Natural killer cell treated with Interleukin-12 subunit alpha and Interleukin-12 subunit beta and Interleukin-15 and Interleukin-18, amount 100 ng/mL, for 72 hours (primary cell): ENCODE measurements around the gene ADGRL3. TPM values are rescaled to one million over a fixed set of nuclear protein-coding genes. Genes with fewer than 3 reads are reported as not detected.

Source experiments
- ATAC-seq, 2 donors: fragments of 150-1000 bp; cut with Tn5 transposase in 1 of 2; sonication (Bioruptor Pico), chemical (Tn5 transposase) in 1 of 2; 2 replicates each; pipeline ENCODE4 v1.10.0; 2021
- DNase-seq: peaks from one replicate; pipeline ENCODE4 v3.0.0; 2022; ENCODE audit warnings: low spot score
- H3K27ac Mint-ChIP-seq, 2 donors: 1 replicate in 1 of 2; 2 replicates in 1 of 2; pipeline ENCODE4 v1.8.0; 2022; ENCODE audit warnings: mixed read lengths in 2 of 2, mild to moderate bottlenecking in 1 of 2, moderate library complexity in 1 of 2
- H3K27me3 Mint-ChIP-seq, 2 donors: 1 replicate in 1 of 2; 2 replicates in 1 of 2; pipeline ENCODE4 v1.8.0; 2022; ENCODE audit warnings: mixed read lengths in 2 of 2
- H3K36me3 Mint-ChIP-seq: one replicate; pipeline ENCODE4 v1.8.0; 2022; ENCODE audit warnings: mixed read lengths
- H3K4me1 Mint-ChIP-seq, 2 donors: 1 replicate in 1 of 2; 2 replicates in 1 of 2; pipeline ENCODE4 v1.8.0; 2022; ENCODE audit warnings: low read depth in 2 of 2, mixed read lengths in 2 of 2, mild to moderate bottlenecking in 1 of 2
- H3K4me3 Mint-ChIP-seq: one replicate; pipeline ENCODE4 v1.8.0; 2022; ENCODE audit warnings: mixed read lengths
- H3K9me3 Mint-ChIP-seq: 2 replicates; pipeline ENCODE4 v1.8.0; 2022; ENCODE audit warnings: mixed read lengths
- total RNA-seq, 2 donors: library from RNA; stranded (reverse); gene quantifications; one replicate each; pipeline ENCODE4 v1.2.3, GENCODE V29; 2022

The ADGRL3 gene
- total RNA-seq, 2 donors from 2014 or later: not detected

- no peaks in the 10 kb centered on the region for H3K36me3 Mint-ChIP-seq
- H3K4me3 Mint-ChIP-seq: no peak overlapping the region
- no peak overlapping the region for H3K27ac Mint-ChIP-seq
- no peak for DNase-seq
- H3K27me3 Mint-ChIP-seq: no peaks in the 10 kb centered on the region
- no peak for ATAC-seq
- H3K4me1 Mint-ChIP-seq: no peaks in the 10 kb centered on the region
- peaks cover 8% of the 10 kb centered on the region for H3K9me3 Mint-ChIP-seq
These were observed 332.3 kb downstream of the ADGRL3 start for GRCh38 chr4:61532336-61533000.

GRCh38 chr4:61533140-61533539, 333.0 kb downstream of the ADGRL3 start:
- DNase-seq (no peak), ATAC-seq (no peak)
- H3K27ac Mint-ChIP-seq: no peak overlapping the region
- no peaks in the 10 kb centered on the region for H3K4me1 Mint-ChIP-seq
- H3K27me3 Mint-ChIP-seq: no peaks in the 10 kb centered on the region
- peaks cover 14% of the 10 kb centered on the region for H3K9me3 Mint-ChIP-seq
- H3K36me3 Mint-ChIP-seq: no peaks in the 10 kb centered on the region
- H3K4me3 Mint-ChIP-seq: no peak overlapping the region

DNA sequence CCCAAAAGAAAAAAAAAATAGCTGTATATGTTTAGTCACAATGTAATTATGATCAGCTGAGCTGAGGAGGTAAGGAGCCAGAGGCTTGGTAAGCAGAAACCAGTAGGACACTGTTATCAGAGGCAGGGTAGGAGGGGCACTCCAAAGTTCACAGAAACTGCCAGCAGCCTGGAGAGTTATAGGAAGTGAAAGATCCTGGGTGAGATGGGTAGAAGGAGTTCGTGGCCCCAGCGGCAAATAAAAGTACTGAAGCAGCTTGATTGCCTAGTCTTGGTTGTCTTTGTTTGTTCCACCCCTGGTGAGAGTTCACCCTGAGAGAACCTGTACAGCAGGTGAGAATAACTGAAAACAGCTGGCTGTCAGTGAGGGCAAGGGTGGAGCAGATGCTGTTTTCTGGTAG, 340.8 kb downstream of the ADGRL3 start:
- no peak overlapping the region for H3K4me3 Mint-ChIP-seq
- peaks cover 26% of the 10 kb centered on the region for H3K9me3 Mint-ChIP-seq
- DNase-seq (no peak), ATAC-seq (no peak)
- H3K36me3 Mint-ChIP-seq: no peaks in the 10 kb centered on the region
- no peak overlapping the region for H3K27ac Mint-ChIP-seq
- no peaks in the 10 kb centered on the region for H3K27me3 Mint-ChIP-seq
- H3K4me1 Mint-ChIP-seq: no peaks in the 10 kb centered on the region

- H3K9me3 Mint-ChIP-seq: peaks cover 25% of the 10 kb centered on the region
- no peaks in the 10 kb centered on the region for H3K4me1 Mint-ChIP-seq
- no peak overlapping the region for H3K4me3 Mint-ChIP-seq
- H3K36me3 Mint-ChIP-seq: no peaks in the 10 kb centered on the region
- DNase-seq (no peak), ATAC-seq (no peak)
- no peak overlapping the region for H3K27ac Mint-ChIP-seq
- no peaks in the 10 kb centered on the region for H3K27me3 Mint-ChIP-seq
These were observed 341.3 kb downstream of the ADGRL3 start for GRCh38 chr4:61541459-61541858.

- Mint-ChIP-seq H3K36me3 (peaks cover 5% of the 10 kb centered on the region), H3K4me3 (no peak overlapping the region), H3K27me3 (no peaks in the 10 kb centered on the region), H3K9me3 (peaks cover 20% of the 10 kb centered on the region), H3K27ac (no peak overlapping the region), H3K4me1 (no peaks in the 10 kb centered on the region)
- no peak for ATAC-seq
- DNase-seq: no peak
These were observed 343.9 kb downstream of the ADGRL3 start for GRCh38 chr4:61543976-61544375.

- H3K27me3 Mint-ChIP-seq: no peaks in the 10 kb centered on the region
- no peak overlapping the region for H3K27ac Mint-ChIP-seq
- no peaks in the 10 kb centered on the region for H3K4me1 Mint-ChIP-seq
- peaks cover 5% of the 10 kb centered on the region for H3K36me3 Mint-ChIP-seq
- H3K9me3 Mint-ChIP-seq: peaks cover 15% of the 10 kb centered on the region
- no peak overlapping the region for H3K4me3 Mint-ChIP-seq
- DNase-seq (no peak), ATAC-seq (no peak)
These were observed 345.9 kb downstream of the ADGRL3 start for GRCh38 chr4:61545902-61546480.

DNA sequence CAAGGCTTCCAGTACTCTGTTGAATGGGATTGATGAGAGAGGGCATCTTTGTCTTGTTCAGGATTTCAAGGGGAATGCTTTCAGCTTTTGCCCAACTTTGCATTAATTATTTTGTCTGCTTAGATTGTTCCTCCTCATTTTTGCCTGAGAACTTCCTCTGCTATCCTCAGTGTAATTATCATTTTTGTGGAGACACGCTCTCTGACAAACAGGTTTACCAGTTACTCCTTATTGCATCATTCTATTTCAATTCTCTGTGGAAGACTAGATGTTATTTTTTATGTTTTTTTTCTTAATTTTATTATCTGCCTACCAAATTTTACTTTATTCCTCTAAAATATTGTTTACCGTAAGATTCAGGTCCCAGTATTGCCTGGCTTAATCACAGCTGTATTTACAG, 349.2 kb downstream of the ADGRL3 start:
- DNase-seq: no peak
- no peaks in the 10 kb centered on the region for H3K4me1 Mint-ChIP-seq

DNA sequence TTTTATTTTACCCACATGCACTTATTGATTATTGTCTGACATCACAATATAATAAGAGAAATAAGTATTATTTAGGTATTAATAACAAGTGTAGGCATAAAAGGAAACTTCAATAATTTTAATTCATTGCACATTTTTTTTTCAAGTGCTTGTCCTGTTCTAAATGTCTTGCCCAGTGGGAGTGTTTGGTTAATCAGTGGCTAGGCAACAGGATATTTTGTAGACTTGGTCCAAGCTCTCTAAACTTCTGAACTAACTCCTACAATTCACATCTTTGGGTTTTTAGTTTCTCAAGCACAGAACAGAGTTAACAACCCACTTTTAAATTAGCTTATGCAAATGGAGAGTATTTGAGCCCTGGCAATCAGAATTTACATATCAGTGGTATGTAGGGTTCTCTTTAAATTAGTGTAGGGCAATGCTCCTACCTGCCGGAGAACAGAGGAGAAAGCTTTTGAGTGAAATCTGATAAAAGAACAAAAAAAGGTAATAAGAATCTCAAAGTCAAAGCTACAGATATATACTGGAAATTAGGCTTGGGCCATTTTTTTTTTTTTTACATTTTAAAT, 353.5 kb downstream of the ADGRL3 start:
- Mint-ChIP-seq H3K36me3 (peaks cover 8% of the 10 kb centered on the region), H3K4me3 (no peak overlapping the region), H3K27ac (no peak overlapping the region), H3K4me1 (no peaks in the 10 kb centered on the region), H3K9me3 (peaks cover 10% of the 10 kb centered on the region), H3K27me3 (no peaks in the 10 kb centered on the region)
- ATAC-seq (no peak), DNase-seq (no peak)

More for the DNA sequence above, 349.2 kb downstream of the ADGRL3 start:
- no peak for ATAC-seq
- H3K27me3 Mint-ChIP-seq: no peaks in the 10 kb centered on the region
- peaks cover 5% of the 10 kb centered on the region for H3K36me3 Mint-ChIP-seq
- peaks cover 15% of the 10 kb centered on the region for H3K9me3 Mint-ChIP-seq
- H3K4me3 Mint-ChIP-seq: no peak overlapping the region
- H3K27ac Mint-ChIP-seq: no peak overlapping the region

DNA sequence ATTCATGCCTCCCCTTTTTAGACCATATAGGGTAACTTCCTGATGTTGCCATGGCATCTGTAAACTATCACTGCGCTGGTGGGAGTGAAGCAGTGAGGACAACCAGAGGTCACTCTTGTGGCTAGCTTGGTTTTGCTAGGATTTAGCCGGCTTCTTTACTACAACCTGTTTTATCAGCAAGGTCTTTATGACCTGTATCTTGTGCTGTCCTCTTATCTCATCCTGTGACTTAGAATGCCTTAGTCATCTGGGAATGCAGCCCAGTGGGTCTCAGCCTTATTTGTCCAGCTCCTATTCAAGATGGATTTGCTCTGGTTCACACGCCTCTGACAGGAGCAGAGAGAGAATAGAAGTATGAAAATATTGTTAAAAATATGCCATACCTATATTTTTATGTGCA, 355.7 kb downstream of the ADGRL3 start:
- Mint-ChIP-seq H3K36me3 (peaks cover 6% of the 10 kb centered on the region), H3K27ac (no peak overlapping the region), H3K4me1 (no peaks in the 10 kb centered on the region), H3K9me3 (peaks cover 13% of the 10 kb centered on the region), H3K4me3 (no peak overlapping the region), H3K27me3 (no peaks in the 10 kb centered on the region)
- ATAC-seq: no peak
- no peak for DNase-seq

GRCh38 chr4:61556277-61556676, 356.2 kb downstream of the ADGRL3 start:
- H3K27ac Mint-ChIP-seq: no peak overlapping the region
- H3K4me3 Mint-ChIP-seq: no peak overlapping the region
- peaks cover 6% of the 10 kb centered on the region for H3K36me3 Mint-ChIP-seq
- H3K9me3 Mint-ChIP-seq: peaks cover 13% of the 10 kb centered on the region
- H3K4me1 Mint-ChIP-seq: no peaks in the 10 kb centered on the region
- no peak for ATAC-seq
- DNase-seq: no peak
- H3K27me3 Mint-ChIP-seq: no peaks in the 10 kb centered on the region

DNA sequence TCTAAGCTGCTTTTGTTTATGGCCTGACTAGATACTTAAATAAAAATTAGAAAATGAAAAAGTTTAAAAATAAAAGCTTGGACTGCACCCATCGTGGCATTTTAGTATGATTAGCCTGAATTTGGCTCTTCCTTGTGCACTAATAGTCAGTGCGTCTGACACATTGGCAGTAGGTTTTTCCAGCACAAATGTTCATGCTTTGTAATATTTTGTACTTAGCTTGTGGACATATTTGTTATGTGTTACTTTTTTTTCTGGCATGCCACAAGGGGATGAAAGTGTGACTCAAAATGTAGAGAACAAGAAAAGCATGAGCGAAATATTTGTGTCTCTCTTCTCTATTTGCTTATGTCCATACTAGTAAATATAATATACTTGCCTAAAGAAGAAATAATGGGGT, 359.3 kb downstream of the ADGRL3 start:
- ATAC-seq (no peak), DNase-seq (no peak)
- H3K4me1 Mint-ChIP-seq: no peaks in the 10 kb centered on the region
- H3K9me3 Mint-ChIP-seq: peaks cover 16% of the 10 kb centered on the region
- no peak overlapping the region for H3K4me3 Mint-ChIP-seq
- H3K27ac Mint-ChIP-seq: no peak overlapping the region
- peaks cover 6% of the 10 kb centered on the region for H3K36me3 Mint-ChIP-seq
- H3K27me3 Mint-ChIP-seq: no peaks in the 10 kb centered on the region

DNA sequence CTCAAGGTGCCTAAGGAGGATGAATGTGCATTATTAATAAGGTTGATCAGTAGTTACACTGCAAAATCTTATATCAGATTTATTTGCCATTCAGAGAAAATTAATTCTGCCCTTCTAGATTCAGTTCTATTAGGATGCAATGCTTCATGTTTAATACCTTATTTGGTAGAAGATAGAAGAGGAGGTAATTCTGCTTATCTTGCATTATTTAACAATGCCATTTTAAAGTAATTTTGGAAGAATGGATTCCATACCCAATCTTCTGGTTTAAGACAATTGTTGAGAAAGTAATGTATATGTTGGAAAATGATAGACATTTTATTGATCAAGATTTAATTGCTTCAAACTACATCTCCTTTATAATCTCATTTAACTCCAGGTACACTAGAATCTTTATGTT, 360.9 kb downstream of the ADGRL3 start:
- H3K36me3 Mint-ChIP-seq: peaks cover 4% of the 10 kb centered on the region
- ATAC-seq (no peak), DNase-seq (no peak)
- H3K4me3 Mint-ChIP-seq: no peak overlapping the region
- H3K27ac Mint-ChIP-seq: no peak overlapping the region
- no peaks in the 10 kb centered on the region for H3K27me3 Mint-ChIP-seq
- no peaks in the 10 kb centered on the region for H3K4me1 Mint-ChIP-seq
- H3K9me3 Mint-ChIP-seq: peaks cover 15% of the 10 kb centered on the region

DNA sequence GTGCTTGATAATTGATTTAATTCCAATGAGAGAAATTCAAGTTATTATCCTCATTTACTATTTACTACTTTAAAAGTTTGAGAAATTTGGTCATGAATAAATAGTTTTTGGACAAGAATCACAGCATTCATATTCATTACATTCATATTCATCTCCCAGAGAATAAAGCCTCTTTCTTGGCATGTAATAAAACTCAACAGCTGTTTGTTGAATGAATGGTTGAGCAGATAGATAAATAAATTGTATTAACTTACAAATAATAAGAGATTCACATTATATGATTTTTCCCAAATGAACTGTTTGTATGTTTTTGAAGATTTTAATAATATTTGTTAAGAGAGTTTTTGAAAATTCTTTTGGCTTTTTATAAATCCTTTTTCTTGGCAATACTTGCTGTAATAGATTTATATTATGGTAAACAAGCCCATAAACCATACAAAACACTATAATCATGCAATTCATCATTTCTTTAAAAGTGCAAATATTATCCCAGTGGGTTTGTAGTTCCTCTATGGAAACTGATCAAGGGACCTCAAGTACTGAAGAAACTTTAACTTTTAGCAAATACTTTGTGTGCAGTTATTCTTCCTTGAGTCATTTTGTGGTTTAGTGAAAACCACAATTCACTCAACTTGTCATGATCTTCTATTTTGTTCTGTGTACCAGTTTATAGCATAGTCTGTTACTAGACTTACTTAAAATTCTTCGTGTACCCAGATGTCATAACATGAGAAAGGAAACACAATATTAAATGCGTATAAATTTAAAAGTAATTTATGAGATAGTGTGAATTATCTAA, 371.8 kb downstream of the ADGRL3 start:
- Mint-ChIP-seq H3K27ac (no peak overlapping the region), H3K4me3 (no peak overlapping the region), H3K36me3 (no peaks in the 10 kb centered on the region), H3K27me3 (no peaks in the 10 kb centered on the region), H3K9me3 (peaks cover 13% of the 10 kb centered on the region), H3K4me1 (no peaks in the 10 kb centered on the region)
- DNase-seq (no peak), ATAC-seq (no peak)

- H3K27ac Mint-ChIP-seq: no peak overlapping the region
- H3K27me3 Mint-ChIP-seq: no peaks in the 10 kb centered on the region
- H3K36me3 Mint-ChIP-seq: peaks cover 4% of the 10 kb centered on the region
- ATAC-seq (no peak), DNase-seq (no peak)
- H3K4me3 Mint-ChIP-seq: no peak overlapping the region
- H3K9me3 Mint-ChIP-seq: peaks cover 17% of the 10 kb centered on the region
- no peaks in the 10 kb centered on the region for H3K4me1 Mint-ChIP-seq
These were observed 375.7 kb downstream of the ADGRL3 start for GRCh38 chr4:61575796-61576195.
